ENCODE measurements around the gene HPRT1.
A peak's percentile ranks its signal among the peaks of the same experiment; 100 is the strongest.

HPRT1 gene

DNA sequence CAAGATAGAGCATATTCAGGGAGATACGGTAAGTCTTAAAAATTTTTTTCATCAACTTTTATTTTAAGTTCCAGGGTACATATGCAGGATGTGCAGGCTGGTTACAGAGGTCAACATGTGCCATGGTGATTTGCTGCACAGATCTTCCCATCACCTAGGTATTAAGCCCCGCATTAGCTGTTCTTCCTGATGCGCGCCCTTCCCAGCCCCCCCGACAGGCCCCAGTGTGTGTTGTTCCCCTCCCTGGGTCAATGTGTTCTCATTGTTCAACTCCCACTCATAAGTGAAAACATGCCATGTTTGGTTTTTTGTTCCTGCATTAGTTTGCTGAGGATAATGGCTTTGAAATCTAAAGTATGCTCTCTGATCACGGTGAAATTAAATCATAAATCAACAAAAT lies 64.2 kb downstream of the HPRT1 start:
- Histone ChIP-seq H3K27ac (ENCODE audit: low read depth, low read length) (no peak overlapping the region), H3K4me1 (ENCODE audit: control insufficient read depth, insufficient read depth, low read length) (peaks cover 5% of the 10 kb centered on the region), H3K4me3 (ENCODE audit: low read depth, low read length) (no peak overlapping the region), H3K9ac (ENCODE audit: low read depth, low read length) (no peak overlapping the region), H3K36me3 (ENCODE audit: control insufficient read depth, insufficient read depth, low read length) (no peaks in the 10 kb centered on the region), H3K27me3 (ENCODE audit: control insufficient read depth, insufficient read depth, low read length) (no peaks in the 10 kb centered on the region; the same call in none of the 2 replicates), H3K9me3 (ENCODE audit: control insufficient read depth, insufficient read depth, low read length) (no peaks in the 10 kb centered on the region)

DNA sequence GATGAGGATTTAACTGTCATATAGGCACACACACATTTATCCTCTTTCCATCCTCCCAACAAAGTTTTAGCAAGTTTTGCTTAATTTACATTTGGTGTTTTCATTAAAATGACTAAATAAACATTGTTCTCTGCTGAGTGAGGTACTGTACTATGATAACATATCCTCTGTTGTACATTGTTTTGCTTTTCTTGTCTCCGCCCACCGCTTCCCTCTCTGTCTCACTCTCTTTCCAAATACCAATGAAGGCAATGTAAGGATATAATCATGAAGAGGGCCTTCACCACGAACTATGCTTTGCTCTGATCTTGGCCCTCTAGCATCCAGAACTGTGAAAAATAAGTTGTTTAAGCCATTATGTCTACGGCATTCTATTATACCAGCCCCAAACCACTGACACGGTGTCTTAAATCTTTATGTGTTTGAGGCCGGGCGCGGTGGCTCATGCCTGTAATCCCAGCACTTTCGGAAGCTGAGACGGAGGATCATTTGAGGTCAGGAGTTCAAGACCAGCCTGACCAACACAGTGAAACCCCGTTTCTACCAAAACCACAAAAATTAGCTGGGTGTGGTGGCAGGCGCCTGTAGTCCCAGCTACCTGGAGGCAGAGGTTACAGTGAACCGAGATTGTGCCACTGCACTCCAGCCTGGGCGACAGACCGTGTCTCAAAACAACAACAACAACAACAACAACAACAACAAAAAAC lies 65.3 kb downstream of the HPRT1 start:
- Histone ChIP-seq H3K4me3 (ENCODE audit: low read depth, low read length) (no peak overlapping the region), H3K9ac (ENCODE audit: low read depth, low read length) (no peak overlapping the region), H3K4me1 (ENCODE audit: control insufficient read depth, insufficient read depth, low read length) (peaks cover 6% of the 10 kb centered on the region), H3K27me3 (ENCODE audit: control insufficient read depth, insufficient read depth, low read length) (no peaks in the 10 kb centered on the region; the same call in none of the 2 replicates), H3K27ac (ENCODE audit: low read depth, low read length) (no peak overlapping the region), H3K36me3 (ENCODE audit: control insufficient read depth, insufficient read depth, low read length) (no peaks in the 10 kb centered on the region), H3K9me3 (ENCODE audit: control insufficient read depth, insufficient read depth, low read length) (no peaks in the 10 kb centered on the region)

DNA sequence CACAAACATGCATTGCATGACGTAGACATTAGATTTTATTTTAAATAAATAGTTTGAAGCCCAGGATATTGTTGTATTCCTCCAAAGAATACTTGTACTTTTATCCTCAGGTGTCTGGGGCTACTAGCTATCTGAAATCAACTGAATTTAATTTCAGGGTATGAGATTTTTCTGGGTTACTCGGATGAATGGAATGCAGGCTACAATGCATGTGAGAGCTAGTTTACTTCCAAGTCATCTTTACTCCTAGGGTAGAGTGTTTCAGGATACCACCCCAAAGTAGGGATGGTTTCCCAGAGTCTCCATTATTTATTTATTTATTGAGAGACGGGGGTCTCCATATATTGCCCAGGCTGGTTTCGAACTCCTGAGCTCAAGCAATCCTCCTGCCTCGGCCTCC lies 66.4 kb downstream of the HPRT1 start:
- Histone ChIP-seq H3K4me3 (ENCODE audit: low read depth, low read length) (no peak overlapping the region), H3K9me3 (ENCODE audit: control insufficient read depth, insufficient read depth, low read length) (no peaks in the 10 kb centered on the region), H3K9ac (ENCODE audit: low read depth, low read length) (no peak overlapping the region), H3K36me3 (ENCODE audit: control insufficient read depth, insufficient read depth, low read length) (no peaks in the 10 kb centered on the region), H3K27me3 (ENCODE audit: control insufficient read depth, insufficient read depth, low read length) (peaks cover under 1% of the 10 kb centered on the region), H3K27ac (ENCODE audit: low read depth, low read length) (no peak overlapping the region), H3K4me1 (ENCODE audit: control insufficient read depth, insufficient read depth, low read length) (peaks cover 6% of the 10 kb centered on the region)

DNA sequence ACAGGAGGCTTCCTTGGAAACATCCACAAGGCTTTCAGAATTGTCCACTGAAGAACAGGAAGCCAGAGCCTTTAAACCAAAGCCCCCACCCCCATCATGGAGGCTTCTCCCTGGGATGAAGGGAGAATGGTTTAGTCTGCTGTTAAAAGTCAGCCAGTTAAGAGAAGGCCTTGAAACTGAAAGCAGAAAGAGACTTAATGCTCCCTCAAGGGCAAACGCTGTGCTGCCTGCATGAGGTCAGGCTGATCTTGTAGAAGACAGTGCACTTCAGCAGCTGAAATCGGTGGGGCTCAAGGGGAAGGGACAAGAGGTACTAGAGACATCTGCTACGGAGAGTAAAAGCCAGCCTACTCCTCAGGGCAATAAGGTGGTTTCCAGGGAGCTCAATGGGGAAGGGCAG lies 69.0 kb downstream of the HPRT1 start:
- no peaks in the 10 kb centered on the region for H3K9me3 ChIP-seq (ENCODE audit: control insufficient read depth, insufficient read depth, low read length)
- H3K27ac ChIP-seq (ENCODE audit: low read depth, low read length): no peak overlapping the region
- H3K27me3 ChIP-seq (ENCODE audit: control insufficient read depth, insufficient read depth, low read length): peaks cover 14% of the 10 kb centered on the region
- no peak overlapping the region for H3K4me3 ChIP-seq (ENCODE audit: low read depth, low read length)
- no peak overlapping the region for H3K9ac ChIP-seq (ENCODE audit: low read depth, low read length)
- H3K36me3 ChIP-seq (ENCODE audit: control insufficient read depth, insufficient read depth, low read length): no peaks in the 10 kb centered on the region
- H3K4me1 ChIP-seq (ENCODE audit: control insufficient read depth, insufficient read depth, low read length): peaks cover 23% of the 10 kb centered on the region

DNA sequence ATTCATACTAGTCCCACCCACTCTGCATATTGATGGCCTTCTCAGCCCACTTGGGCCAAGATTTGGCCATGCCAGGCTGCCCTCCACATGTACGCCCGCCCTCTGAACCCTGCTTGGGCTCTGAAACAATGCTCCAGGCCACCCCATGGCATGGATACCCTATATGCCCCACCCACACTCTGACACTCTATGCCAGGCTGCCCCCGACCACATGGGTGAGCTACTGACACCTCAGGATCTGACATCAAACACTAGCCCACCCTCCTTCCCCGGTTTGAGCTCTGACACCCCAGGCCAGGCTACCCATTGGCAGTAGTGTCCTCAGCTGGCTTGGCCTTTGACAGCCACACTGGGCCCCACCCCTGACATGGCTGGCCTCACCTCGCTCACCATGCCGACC lies 69.5 kb downstream of the HPRT1 start:
- peaks cover 26% of the 10 kb centered on the region for H3K4me1 ChIP-seq (ENCODE audit: control insufficient read depth, insufficient read depth, low read length)
- H3K27me3 ChIP-seq (ENCODE audit: control insufficient read depth, insufficient read depth, low read length): peaks cover 19% of the 10 kb centered on the region
- no peak overlapping the region for H3K4me3 ChIP-seq (ENCODE audit: low read depth, low read length)
- H3K9me3 ChIP-seq (ENCODE audit: control insufficient read depth, insufficient read depth, low read length): no peaks in the 10 kb centered on the region
- H3K27ac ChIP-seq (ENCODE audit: low read depth, low read length): no peak overlapping the region
- H3K9ac ChIP-seq (ENCODE audit: low read depth, low read length): no peak overlapping the region
- no peaks in the 10 kb centered on the region for H3K36me3 ChIP-seq (ENCODE audit: control insufficient read depth, insufficient read depth, low read length)

DNA sequence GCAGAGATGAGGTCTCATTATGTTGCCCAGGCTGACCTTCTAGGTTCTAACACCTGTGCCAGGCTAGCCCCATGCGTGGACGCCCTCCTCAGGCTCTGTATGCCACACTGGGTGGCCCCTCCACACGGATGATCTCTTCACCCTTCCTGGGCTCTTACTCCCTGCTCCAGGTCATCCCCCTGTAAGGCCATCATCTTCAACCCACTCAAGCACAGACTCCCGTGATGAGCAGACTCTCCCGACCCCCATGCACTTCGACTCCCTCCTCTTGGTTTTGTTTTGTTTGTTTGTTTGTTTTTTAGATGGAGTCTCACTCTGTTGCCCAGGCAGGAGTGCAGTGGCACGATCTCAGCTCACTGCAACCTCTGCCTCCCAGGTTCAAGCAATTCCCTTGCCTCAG lies 70.9 kb downstream of the HPRT1 start:
- Histone ChIP-seq H3K4me1 (ENCODE audit: control insufficient read depth, insufficient read depth, low read length) (peaks cover 26% of the 10 kb centered on the region), H3K27me3 (ENCODE audit: control insufficient read depth, insufficient read depth, low read length) (peaks cover 27% of the 10 kb centered on the region), H3K9ac (ENCODE audit: low read depth, low read length) (no peak overlapping the region), H3K36me3 (ENCODE audit: control insufficient read depth, insufficient read depth, low read length) (no peaks in the 10 kb centered on the region), H3K4me3 (ENCODE audit: low read depth, low read length) (no peak overlapping the region), H3K27ac (ENCODE audit: low read depth, low read length) (no peak overlapping the region), H3K9me3 (ENCODE audit: control insufficient read depth, insufficient read depth, low read length) (no peaks in the 10 kb centered on the region)

DNA sequence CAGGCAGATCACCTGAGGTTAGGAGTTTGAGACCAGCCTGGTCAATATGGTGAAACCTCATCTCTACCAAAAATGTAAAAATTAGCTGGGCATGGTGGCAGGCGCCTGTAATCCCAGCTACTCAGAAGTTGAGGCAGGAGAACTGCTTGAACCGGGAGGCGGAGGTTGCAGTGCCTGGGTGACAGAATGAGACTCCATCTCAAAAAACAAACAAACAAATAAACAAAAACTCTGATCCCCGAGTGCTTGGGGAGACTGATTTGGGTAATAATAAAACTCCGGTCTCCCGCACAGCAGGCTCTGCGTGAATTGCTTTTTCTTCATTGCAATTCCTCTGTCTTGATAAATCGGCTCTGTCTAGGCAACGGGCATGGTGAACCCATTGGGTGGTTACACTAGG lies 73.4 kb downstream of the HPRT1 start:
- H3K9ac ChIP-seq (ENCODE audit: low read depth, low read length): no peak overlapping the region
- no peaks in the 10 kb centered on the region for H3K36me3 ChIP-seq (ENCODE audit: control insufficient read depth, insufficient read depth, low read length)
- peaks cover 27% of the 10 kb centered on the region for H3K27me3 ChIP-seq (ENCODE audit: control insufficient read depth, insufficient read depth, low read length)
- H3K4me3 ChIP-seq (ENCODE audit: low read depth, low read length): no peak overlapping the region
- no peak overlapping the region for H3K27ac ChIP-seq (ENCODE audit: low read depth, low read length)
- peaks cover 33% of the 10 kb centered on the region for H3K4me1 ChIP-seq (ENCODE audit: control insufficient read depth, insufficient read depth, low read length)
- no peaks in the 10 kb centered on the region for H3K9me3 ChIP-seq (ENCODE audit: control insufficient read depth, insufficient read depth, low read length)

DNA sequence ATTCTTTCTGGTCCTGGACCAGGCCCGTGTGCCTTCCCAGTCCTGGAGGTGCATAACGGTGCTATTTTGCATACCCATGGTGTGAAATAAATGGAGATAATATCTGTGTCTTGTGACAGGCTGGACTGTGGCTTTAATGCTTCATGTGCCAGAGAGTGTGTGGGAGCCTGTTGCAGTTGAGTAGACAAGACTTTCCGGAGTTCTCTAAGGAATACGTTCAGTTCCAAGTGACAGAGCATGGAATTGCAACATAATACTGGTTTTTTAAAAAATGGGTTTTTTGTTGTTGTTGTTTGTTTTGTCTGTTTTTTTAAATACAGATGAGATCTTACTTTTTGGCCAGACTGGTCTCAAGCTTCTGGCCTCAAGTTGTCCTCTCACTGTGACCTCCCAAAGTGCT lies 74.0 kb downstream of the HPRT1 start:
- H3K9me3 ChIP-seq (ENCODE audit: control insufficient read depth, insufficient read depth, low read length): no peaks in the 10 kb centered on the region
- H3K4me3 ChIP-seq (ENCODE audit: low read depth, low read length): no peak overlapping the region
- H3K9ac ChIP-seq (ENCODE audit: low read depth, low read length): no peak overlapping the region
- peaks cover 30% of the 10 kb centered on the region for H3K4me1 ChIP-seq (ENCODE audit: control insufficient read depth, insufficient read depth, low read length)
- H3K36me3 ChIP-seq (ENCODE audit: control insufficient read depth, insufficient read depth, low read length): no peaks in the 10 kb centered on the region
- H3K27me3 ChIP-seq (ENCODE audit: control insufficient read depth, insufficient read depth, low read length): peaks cover 27% of the 10 kb centered on the region
- no peak overlapping the region for H3K27ac ChIP-seq (ENCODE audit: low read depth, low read length)

DNA sequence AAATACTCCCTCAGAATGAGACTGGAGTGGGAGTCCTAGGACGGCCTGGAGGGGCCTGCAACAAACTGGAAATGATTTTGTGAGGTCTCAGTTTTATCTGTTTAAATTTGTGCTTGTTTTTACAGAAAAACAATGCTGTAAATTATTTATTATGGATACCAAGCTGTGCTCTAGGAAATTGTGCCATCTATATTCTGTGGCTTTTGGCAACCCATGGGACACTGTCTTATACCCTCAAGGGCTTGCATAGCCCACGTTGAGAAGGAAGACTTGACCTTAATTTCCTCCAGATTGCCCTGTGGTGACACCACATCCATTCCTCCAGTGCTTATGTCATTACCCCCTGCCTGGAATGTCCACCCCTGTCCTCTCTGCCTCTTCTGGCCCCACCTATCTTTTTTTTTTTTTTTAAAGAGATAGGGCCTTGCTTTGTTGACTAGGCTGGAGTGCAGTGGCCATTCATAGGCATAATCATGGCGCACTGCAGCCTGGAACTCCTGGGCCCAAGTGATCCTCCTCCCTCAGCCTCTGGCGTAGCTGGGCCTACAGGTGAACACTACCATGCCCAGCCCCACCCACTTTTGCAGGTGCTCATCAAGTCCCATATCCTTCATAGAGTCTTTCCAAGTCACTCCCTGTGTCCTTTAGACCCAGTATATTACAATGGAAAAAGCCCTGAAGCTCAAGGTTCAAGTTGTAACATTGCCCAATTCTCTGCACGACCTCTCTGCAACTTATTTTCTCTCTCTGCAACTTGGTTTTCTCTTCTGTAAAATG lies 77.4 kb downstream of the HPRT1 start:
- peaks cover 27% of the 10 kb centered on the region for H3K4me1 ChIP-seq (ENCODE audit: control insufficient read depth, insufficient read depth, low read length)
- peak overlapping the region; percentile 67 for H3K27ac ChIP-seq (ENCODE audit: low read depth, low read length)
- H3K9ac ChIP-seq (ENCODE audit: low read depth, low read length): no peak overlapping the region

DNA sequence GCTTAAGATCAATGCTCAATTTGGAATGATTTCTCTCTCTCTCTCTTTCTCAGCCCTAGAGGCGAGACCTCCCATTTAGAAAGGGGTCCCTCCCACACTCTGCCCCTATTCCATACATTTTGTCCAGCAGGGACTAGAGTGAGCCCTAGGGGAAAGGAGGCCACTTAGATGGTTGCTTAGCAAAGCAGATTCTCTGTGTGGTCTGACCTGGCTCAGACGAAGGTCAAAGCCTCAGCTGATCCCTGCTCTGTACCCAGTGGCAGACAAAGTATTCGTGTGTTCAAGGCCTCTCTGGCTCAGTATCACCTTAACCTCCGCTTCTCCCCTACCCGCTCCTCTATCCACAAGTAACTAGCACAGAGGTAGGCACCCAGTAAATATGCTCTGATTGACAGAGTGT lies 78.4 kb downstream of the HPRT1 start:
- H3K27me3 ChIP-seq (ENCODE audit: control insufficient read depth, insufficient read depth, low read length): peaks cover 16% of the 10 kb centered on the region
- H3K27ac ChIP-seq (ENCODE audit: low read depth, low read length): no peak overlapping the region
- no peak overlapping the region for H3K4me3 ChIP-seq (ENCODE audit: low read depth, low read length)
- H3K36me3 ChIP-seq (ENCODE audit: control insufficient read depth, insufficient read depth, low read length): no peaks in the 10 kb centered on the region
- H3K4me1 ChIP-seq (ENCODE audit: control insufficient read depth, insufficient read depth, low read length): peaks cover 30% of the 10 kb centered on the region
- no peak overlapping the region for H3K9ac ChIP-seq (ENCODE audit: low read depth, low read length)
- H3K9me3 ChIP-seq (ENCODE audit: control insufficient read depth, insufficient read depth, low read length): no peaks in the 10 kb centered on the region

More for the DNA sequence above, 77.4 kb downstream of the HPRT1 start:
- H3K27me3 ChIP-seq (ENCODE audit: control insufficient read depth, insufficient read depth, low read length): peaks cover 17% of the 10 kb centered on the region
- H3K4me3 ChIP-seq (ENCODE audit: low read depth, low read length): no peak overlapping the region
- H3K9me3 ChIP-seq (ENCODE audit: control insufficient read depth, insufficient read depth, low read length): no peaks in the 10 kb centered on the region
- no peaks in the 10 kb centered on the region for H3K36me3 ChIP-seq (ENCODE audit: control insufficient read depth, insufficient read depth, low read length)

DNA sequence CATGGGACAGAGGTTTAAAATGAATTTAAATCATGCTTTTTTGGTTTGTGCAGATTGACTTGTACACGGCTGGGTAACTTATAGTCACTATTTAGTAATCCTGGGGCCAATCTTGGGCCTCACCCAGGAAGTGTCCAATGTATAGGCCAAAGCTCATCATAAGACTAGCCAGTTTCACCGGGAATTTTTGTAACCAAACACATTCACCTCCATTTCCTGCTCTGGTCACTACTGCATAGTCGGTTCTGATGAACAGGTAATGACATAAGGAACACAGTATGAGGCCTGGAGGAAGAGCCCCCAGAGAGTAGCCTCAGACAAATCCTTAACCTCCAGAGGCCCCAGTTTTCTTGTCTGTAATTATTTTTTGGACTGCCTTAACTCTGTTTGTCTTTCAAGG lies 81.9 kb downstream of the HPRT1 start:
- H3K4me1 ChIP-seq (ENCODE audit: control insufficient read depth, insufficient read depth, low read length): peaks cover 50% of the 10 kb centered on the region

More for the DNA sequence above, 81.9 kb downstream of the HPRT1 start:
- no peak overlapping the region for H3K27ac ChIP-seq (ENCODE audit: low read depth, low read length)
- H3K27me3 ChIP-seq (ENCODE audit: control insufficient read depth, insufficient read depth, low read length): peaks cover 30% of the 10 kb centered on the region
- H3K4me3 ChIP-seq (ENCODE audit: low read depth, low read length): no peak overlapping the region
- no peaks in the 10 kb centered on the region for H3K36me3 ChIP-seq (ENCODE audit: control insufficient read depth, insufficient read depth, low read length)
- no peak overlapping the region for H3K9ac ChIP-seq (ENCODE audit: low read depth, low read length)
- H3K9me3 ChIP-seq (ENCODE audit: control insufficient read depth, insufficient read depth, low read length): no peaks in the 10 kb centered on the region

Data from HUES48 (cell line).